ENCODE measurements around the gene PCAT6.
A peak's percentile ranks its signal among the peaks of the same experiment; 100 is the strongest.
"Not testable (repeated sequence)": the region's sequence is repeated elsewhere in the genome, so short reads cannot be mapped to it uniquely, and the experiment has no call there.

Gene PCAT6

GRCh38 chr1:202807926-202808757 is 2.6 kb upstream of the PCAT6 start, which contains the start of gene KDM5B:
Gene KDM5B (minus strand): TSS chr1:202808421. CDS start chr1:202808305, 116 bp downstream.
- peak; percentile 72 for DNase-seq

DNA sequence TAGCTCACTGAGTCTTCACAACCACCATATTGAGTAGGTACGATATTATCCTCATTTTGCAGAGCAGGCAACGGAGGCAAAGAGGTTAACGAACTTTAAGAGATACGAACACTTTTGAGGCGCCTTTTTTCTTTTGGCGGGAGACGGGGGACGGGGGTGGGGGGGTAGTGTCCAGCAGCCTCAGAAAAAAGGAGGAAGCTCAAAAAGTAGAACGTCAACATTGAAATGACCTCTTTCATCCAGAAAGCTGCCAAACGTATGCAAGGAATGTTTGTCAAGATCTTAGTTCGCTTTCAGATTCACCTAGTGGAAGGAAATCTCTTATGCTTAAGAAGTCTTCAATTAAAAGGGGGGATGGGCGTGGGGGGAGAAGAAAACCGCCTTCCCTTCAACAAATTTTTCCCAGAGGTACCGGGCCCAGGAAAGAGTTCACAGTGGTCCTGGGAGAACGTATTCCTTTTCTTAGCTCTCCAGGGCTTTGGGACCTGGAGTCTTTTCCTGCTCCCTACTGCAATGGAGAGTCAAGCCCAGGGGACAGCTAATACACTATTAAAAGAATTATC is 1.1 kb upstream of the PCAT6 start:
- DNase-seq = no peak

DNA sequence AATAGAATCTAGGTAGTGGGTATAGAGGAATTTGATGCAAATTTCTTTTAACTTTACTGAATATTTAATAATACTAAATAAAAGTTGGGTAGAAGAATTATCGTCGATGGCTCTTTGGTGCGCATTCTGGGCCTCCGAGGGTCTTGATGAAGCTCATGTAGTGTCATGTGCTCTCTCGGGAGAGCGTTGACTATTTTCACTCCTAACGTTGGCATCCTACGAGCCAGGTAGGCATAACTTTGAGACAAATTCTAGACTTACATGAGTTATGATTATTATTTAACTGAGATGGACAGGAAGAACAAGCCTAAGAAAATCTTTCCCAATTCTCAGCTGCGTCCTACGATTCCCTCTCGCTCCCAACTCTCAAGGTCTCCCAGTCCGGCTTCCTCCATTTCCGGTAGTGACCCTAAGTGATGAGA is 550 bp upstream of the PCAT6 start:
- DNase-seq = no peak

DNA sequence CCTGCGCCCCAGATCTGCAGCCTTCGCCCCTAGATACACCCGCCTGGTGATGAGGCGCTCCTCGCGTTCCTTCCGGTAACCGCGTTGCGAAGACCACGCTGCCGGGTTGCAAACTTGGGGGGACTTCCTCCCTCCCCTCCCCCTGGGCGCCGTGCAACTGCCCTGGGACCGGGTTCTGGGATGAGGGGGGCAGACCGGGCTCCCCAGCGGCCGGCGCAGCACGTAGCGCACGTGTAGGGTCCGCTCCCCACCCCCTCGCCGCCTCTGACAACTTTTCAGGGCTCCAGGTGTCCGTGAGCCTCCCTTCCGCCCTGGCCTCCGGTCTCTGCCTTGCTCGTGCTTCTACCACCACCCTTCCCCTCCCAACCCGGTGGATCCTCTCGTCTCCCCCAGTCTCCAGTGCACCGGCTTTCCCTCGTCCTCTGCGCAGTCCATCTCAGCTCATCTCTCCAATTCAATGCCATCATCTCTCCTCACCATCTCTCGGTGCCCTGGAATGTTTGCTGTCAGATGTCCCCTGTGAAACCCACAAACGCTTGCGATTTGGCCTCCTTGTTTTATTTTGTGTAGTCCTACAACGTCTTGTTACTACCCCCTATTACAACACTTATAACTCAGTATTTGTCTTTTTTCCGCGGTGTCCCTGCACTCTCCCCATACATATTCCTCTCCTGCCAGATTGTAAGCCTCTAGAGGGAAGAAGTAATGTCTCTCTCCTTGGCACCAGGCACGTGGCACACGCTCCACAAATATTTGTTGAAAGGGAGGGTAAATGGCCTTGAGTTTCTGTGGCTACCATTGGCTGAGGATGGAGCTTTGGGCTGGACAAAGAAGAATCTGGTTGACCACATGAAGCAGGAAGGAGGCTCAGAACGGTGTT is 782 bp downstream of the PCAT6 start:
- peak; percentile 20 for DNase-seq

DNA sequence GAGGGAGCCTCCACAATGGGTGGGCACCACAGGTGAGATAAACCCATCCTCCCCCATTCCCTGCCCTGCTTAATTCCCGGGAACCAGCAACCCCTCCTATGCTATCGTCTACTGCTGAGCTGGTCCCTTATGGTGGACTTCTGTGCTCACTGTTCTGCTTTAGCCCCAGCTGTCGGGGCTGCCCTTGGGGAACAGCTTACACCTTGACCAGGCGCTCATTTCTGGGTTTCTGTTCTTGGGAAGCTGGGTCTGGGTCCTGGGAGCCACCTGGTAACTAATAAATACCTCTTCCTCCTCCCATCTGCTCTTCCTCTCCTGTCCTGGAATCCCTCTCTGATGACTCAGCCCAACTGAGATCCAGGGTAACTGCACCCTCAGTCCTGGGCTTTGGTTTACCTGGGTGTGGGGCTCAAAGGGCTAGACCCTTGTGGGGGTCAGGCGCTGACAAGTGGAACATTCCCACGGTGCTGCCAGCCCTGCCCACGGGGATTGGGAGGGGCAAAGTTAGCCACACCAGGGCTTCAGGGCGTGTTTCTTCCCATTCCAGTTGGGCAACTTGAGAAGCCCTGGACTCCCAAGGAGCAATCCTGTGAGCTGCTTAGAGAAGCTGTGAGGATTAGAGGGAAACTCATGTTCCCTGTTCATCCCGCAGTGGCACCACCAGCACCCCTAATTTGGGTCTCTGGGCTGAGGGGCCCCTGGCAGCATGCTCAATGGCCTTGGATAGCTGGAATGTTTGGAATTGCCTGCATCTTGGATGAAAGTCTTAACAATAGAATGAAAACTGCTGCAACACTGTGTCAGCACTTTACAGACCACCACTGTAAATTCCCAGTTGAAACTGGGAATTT is 1.6 kb downstream of the PCAT6 start:
- DNase-seq = no peak

- DNase-seq = no peak
Observed at GRCh38 chr1:202815120-202815519, 4.4 kb downstream of the PCAT6 start.

- DNase-seq = no peak
Observed at GRCh38 chr1:202818819-202819218, 8.1 kb downstream of the PCAT6 start.

- no peak for DNase-seq
Observed at GRCh38 chr1:202821467-202821866, 10.7 kb downstream of the PCAT6 start.

GRCh38 chr1:202825748-202826147 is 15.0 kb downstream of the PCAT6 start:
- DNase-seq = no peak

DNA sequence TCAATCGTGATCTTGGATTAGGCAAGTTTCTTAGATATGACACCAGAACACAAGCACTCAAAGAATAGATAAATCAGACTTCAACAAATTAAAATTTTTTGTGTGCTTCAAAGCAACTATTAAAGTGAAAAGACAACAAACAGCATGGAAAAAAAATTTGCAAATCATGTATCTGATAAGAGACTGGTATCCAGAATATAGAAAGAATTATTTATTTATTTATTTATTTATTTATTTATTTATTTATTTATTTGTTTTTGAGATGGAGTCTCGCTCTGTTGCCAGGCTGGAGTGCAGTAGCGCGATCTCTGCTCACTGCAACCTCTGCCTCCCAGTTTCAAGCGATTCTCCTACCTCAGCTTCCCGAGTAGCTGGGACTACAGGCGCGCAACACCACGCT is 18.5 kb downstream of the PCAT6 start:
- not testable (repeated sequence) for DNase-seq

GRCh38 chr1:202831906-202832305 is 21.2 kb downstream of the PCAT6 start:
- no peak for DNase-seq

DNA sequence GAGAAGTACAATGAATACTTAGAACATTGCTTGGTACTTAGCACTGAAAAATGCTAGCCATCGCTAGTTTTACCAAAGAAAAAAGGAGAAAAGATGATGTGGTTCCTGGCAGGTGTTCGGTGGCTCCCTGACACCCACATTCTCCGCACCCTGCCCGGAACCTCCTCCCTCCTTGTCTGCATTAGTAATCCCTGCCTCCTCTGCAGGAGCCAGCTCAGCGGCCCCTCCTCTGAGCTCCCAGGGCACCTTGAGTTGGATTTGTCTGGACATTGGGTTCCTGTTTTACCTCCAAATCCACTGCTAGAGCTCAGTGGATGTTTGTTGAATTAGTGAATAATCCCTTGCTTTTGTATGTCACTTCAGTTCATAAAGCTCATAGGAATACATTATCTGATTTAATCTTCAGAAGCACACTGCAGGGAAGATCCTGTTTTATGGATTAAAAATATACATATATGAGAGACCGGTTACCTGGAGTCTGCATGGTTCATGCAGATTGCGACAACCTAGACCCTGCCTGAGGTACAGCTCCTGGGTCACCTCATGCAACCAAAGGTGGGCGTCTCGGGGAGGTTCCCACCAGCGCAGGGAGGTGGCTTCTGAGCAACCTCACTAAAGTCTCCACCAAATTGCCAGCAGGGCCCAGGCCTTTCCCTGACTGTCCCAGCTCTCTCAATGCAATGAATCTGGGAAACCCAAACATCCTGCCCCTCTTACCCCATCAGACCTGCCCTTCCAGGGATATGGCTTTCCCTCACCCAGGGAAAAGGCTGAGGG is 24.2 kb downstream of the PCAT6 start:
- DNase-seq = no peak

- no peak for DNase-seq
Observed at GRCh38 chr1:202835548-202836072, 24.9 kb downstream of the PCAT6 start.

DNA sequence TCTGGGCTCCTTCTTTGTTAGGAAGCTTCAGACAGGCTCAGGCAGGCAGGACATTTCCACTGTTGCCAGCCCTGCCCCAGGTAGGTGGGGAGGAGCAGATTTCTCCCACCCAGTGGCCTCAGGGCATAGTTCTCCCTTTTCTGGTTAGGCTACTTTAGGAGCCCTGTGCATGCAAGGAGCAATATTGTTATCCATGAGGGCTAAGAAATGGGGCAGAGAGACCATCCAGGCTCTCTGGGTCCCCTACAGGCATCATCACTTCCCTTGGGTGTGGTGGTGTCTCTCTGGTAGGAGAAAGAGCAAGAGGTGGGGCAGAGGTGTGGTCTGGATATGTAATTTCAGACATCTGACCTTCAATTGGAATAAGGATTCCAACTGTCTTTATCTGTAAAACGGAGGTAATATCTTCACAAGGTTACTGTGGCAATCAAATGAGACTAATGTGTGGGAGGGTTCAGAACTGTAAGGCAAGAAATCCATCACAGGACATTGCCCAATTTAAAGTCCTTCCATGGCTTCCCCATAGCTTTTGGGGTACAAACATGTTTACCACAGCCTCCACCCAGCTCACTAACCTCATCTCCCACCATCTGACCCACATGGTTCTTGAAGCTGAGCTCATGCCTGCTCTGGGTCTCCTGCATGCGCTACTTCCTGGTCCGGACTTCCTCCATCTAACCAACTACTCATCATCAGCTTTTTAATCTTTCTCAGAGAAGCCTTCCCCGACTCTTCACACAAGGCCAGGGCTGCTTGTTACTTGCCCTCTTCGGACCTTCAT is 26.1 kb downstream of the PCAT6 start:
- no peak for DNase-seq

DNA sequence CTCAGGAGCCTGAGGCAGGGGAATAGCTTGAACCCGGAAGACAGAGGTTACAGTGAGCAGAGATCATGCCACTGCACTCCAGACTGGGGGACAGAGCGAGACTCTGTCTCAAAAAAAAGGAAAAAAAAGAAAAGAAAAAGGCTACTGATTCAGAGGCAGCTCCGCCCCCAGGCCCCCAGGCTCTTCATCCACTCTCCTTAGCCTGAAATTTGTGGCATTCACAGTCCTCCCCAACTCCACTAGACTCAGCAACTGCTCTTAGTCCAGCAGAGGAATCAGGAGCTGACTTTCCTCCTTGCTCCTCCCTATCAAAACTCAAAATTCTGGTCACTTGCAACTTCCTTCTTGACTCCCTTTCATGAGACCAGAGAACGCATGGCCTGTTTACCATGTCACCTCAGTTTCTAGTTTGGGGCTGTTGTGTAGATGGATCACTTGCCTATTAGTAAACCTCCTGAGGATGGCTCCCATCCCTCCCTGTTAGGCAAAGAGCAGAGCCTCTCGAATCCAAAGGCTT is 27.1 kb downstream of the PCAT6 start:
- DNase-seq = no peak

- DNase-seq = no peak
Observed at GRCh38 chr1:202843081-202843480, 32.3 kb downstream of the PCAT6 start.

DNA sequence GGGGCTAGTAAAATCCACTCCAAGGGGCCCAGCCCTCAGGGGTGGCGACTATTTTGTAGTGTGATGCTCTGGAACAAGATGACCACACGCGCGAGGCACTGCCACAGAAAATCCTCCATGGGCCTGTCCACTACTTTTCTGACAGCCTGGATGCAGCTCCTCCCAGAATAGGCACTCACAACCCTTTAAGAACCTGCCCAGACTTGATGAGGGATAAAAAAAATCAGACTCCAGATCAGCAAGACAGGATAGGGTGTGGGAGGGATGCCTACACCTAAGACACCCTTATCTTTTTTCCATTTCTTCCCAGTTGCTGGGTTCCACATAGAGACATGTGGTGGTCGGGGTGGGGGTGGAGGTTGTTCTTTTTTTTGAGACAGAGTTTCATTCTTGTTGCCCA is 33.5 kb downstream of the PCAT6 start:
- no peak for DNase-seq

- DNase-seq = no peak
Observed at GRCh38 chr1:202844935-202845334, 34.2 kb downstream of the PCAT6 start.

- DNase-seq = no peak
Observed at GRCh38 chr1:202848191-202848542, 37.4 kb downstream of the PCAT6 start.

DNA sequence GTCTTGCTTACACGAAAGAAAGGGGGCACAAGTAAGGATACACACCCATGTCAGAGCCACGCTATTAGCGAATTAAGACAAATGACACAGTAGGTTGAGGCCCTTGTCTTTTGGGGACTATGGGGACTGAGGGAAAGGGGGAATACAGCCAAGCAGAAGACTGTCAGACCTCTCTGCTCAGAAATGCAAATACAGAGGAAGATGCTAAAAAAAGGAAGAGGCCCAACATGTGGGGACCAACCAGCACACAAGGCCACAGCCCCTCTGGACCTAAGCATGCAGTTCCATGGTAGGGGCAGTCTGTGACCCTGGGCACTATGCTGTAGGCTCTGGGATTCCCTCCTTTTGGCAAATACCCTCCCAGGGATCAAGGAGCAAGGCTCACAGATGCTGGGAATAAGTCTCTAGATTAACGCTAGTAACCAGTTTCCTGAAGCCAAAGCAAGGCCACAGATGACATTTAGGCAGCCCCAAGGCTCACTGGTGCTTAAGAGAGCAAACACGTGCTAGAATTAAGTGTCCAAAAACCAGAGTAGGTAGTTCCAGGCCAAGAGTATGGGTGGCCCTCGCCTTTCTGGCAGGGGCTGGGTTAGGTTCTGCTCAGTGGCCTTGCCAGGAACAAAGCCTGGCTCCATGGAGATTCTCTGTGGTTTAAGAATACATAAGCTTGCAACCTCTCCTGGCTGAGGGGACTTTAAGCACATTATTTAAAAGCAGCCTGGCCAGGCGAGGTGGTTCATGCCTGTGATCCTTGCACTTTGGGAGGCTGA is 40.0 kb downstream of the PCAT6 start:
- no peak for DNase-seq
